Right lobe of liver (tissue), 4 donors: ENCODE results near the gene DOK6.

ENCODE experiments used
- CTCF ChIP-seq, 4 donors: fragments of 200-600 bp in 3 of 4; fragments of 450-650 bp in 1 of 4; IDR thresholded peaks; one replicate each; pipeline versions ENCODE4 v1.5.1 to v1.8.0; 2016 to 2022; ENCODE audit warnings: antibody characterized with exemption in 4 of 4, mild to moderate bottlenecking in 2 of 4
- POLR2A ChIP-seq: fragments of 450-650 bp; IDR thresholded peaks from one replicate; pipeline ENCODE4 v1.6.1; 2017; ENCODE audit warnings: antibody characterized with exemption, mild to moderate bottlenecking
- donor health status: DM: no; HTN: no; CAD: no.
- donor health status: DM: no; HTN: no; CAD: no.
- donor health status: DM: no; HTN: yes; CAD: no.

DNA sequence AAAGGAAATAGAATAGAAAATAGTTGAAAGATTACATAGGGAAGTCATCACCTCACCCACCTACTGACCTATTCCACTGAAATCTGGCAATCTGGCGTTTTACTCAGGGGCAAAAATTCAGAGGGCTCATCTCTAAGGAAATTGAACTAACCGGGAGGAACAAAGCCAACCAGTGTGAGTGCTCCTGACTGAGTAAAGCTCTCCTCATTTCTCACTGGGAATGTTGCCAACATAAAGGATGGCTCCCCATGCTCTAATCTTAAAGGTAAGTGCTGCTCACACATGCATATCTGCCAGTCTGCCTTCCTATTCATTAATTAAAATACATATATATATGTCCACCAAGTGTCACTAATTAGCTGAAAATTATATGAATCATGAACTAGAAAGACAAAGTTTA is 13.5 kb upstream of the DOK6 start:
- no peak for TF ChIP-seq CTCF (IDR thresholded peaks at IDR 0.05)
- TF ChIP-seq POLR2A, result no peak
